ENCODE results near the gene CPT1B.

Gene CPT1B

DNA sequence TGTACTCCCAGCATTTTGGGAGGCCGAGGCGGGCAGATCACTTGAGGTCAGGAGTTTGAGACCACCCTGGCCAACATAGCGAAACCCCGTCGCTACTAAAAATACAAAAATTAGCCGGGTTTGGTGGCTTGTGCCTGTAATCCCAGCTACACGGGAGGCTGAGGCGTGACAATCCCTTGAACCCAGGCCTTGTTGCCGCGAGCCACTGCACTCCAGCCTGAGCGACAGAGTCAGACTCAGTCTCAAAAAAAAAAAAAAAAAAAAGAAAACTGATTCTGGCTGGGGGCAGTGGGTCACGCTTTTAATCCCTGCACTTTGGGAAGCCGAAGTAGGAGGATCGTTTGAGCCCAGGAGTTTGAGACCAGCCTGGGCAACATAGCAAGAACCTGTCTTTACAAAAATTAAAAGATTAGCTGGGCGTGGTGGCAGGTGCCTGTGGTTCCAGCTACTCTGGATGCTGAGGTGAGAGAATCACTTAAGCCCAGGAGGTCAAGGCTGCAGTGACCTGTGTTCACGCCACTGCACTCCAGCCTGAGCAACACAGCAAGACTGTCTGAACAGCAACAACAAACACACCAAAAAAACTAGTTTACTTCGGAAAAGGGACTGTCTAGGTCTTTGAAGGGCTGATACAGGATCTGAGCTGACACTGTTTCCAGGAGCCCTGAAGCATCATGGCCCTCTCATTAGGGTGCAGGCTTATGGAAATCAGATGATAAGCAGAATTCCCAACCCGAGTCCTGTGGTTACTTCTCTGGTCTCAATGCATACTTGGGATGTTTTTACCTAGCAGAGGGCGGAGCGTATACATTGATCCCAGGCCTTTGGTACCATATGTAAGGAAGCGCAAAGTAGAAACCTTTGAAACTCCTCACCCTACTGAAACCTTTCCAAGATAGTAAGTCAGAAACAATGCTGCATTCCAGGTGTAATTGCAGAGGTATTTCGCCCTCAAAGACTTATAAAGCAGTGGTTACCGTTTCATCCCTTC lies 6.2 kb upstream of the CPT1B start:
- DNase-seq = no peak

DNA sequence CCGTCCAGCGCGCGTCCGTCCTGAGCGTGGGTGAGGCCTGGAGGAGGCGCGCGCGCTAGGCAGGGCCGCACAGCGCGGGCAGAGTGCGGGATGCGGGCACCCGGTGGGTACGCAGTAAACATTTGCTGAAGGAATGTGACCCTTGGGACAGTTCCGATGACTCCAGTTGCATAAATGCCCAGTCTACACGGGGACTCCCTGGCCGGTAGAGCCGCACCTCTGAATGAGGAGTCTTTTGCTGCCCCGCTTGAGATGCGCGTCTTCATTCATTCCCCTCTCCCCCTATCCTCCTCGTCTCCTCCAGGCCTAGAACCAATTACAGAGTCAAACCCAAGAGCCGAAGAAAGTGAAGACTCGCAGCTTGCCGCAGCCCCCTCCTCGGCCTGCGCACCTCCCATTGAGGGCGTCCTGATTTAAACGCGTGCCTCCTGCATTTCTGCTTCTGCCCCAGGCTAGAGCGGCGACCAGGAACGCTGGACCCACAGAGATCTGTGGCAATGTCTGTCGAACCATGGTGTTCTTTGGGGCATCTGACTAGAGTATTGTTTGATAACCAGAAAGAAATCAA lies 5.2 kb upstream of the CPT1B start:
- DNase-seq = no peak

DNA sequence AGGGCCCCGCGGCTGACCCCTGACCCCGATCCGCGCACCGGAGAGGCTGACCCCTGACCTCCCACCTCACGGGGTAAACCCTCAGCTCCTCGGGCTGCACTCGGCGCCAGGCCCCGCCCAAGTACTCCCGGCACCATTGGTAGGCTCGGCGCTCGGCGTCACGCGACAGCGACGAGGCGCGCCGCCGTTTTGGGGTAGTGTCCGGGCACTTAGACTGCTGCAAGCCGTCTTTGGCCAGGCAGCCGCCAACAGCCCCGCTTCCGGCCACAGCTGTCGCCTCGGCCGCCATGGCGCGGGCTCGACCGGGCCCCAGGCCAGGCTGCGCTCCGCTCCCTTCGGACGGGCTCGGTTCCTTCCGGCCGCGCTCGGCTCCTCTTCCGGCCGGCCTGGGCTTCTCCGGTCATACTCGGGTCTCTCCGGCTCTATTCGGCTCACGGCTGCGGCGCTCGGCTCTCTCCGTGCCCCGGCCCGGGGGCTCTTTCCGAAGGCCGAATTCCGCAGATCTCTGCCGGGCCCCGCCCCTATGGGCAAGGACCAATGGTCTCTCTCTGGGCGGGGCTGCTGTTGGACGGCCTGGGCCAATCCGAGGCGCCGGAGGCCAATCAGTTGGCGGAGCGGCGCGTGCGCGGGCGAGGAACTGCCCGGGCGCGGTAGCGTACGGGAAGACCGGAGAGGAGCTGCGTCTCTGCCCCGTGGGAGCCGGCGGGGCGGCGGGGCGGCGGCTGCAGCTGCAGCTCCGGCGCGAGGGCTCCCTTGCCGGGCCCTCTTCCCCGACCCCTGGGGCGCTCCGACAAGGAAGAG lies 4.5 kb upstream of the CPT1B start, which contains the start of gene CHKB:
Gene CHKB, minus strand, starts transcription at position 357 of the 801 bp plus-strand sequence. Its CDS starts 68 bp downstream, at position 289.
- peak; percentile 94 to 99 (median 97) for DNase-seq

DNA sequence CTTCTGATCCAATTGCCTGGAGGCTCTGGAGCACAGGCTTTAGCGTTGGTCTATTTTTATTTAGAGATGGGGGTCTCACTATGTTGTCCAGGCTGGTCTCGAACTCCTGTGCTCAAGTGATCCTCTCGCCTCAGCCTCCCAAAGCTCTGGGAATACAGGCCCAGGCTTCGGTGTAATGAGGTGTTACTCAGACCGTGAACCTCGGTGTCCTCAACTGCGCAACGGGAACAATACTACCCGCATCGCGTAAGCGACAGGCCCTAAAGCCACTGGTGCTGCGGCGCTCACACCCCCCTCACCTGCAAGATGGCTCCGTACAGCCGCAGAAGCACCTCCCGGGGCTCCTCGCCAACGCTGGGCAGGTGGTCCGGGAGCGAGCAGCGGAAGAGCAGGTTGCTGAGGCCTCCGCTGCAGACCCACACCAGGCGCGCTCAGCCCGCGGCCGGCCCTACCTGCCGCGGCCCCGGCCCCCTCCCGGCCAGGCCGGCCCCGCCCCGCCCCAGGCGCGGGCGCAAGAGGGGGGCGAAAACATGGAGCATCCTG lies 3.8 kb upstream of the CPT1B start:
- peak in 1 of 6 experiments; percentile 63 for DNase-seq

DNA sequence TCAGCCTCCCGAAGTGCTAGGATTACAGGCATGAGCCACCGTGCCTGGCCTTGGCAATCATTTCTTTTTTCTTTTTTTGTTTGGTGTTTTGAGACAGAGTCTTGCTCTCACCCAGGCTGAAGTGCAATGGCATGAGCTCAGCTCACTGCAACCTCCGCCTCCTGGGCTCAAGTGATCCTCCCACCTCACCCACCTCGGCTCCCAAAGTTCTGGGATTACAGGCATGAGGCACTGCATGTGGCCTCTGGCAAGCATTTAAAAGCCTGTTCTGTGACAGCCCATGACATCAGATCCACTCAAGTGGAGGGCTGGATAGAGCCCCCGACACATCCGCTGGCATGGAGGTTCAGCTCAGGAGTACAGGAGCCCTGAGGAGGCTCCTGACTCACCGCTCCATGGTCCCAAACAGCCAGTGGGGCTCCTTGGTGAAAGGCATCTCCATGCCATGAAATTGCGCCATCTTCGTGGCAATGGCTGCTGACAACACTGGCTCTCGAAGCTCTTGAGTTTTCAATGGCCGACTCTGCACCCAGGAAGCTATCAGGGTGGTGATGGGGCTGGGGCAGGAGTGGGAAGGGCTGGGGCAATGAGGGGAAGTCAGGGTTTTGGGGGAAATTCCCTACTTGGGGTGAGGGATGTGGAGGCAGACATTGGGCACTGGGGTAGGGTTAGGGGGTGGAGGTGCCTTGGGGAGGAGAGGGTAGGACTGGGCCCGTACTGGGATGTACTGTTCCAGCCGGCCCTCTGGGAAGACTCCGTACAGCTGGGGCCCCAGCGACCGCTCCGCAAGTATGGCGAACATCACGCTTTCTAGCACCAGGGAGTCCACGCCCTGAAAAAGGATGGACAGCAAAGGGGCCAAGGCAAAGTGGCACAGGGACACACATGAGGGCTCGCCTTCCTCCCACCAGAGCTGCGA lies 3.1 kb upstream of the CPT1B start:
- DNase-seq = no peak

DNA sequence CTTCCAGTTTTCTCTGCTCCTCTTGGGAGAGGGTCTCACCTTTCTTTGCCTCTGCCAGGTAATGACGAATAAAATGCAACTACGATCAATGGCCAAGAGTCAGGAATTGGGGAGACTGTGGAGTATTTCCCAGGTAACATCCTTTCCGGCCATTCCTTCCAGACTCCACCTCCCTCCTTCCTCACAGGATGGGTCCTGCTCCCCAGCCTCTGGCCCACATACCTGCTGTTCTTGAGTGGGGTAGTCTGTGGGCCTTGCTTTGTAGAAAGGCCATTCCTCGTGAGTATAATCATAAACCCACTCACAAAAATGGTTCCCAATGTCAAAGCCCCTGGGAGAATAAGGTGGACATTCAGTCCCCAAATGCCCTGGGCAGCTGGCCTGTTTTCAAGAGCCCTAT lies 1.5 kb upstream of the CPT1B start:
- no peak for DNase-seq

DNA sequence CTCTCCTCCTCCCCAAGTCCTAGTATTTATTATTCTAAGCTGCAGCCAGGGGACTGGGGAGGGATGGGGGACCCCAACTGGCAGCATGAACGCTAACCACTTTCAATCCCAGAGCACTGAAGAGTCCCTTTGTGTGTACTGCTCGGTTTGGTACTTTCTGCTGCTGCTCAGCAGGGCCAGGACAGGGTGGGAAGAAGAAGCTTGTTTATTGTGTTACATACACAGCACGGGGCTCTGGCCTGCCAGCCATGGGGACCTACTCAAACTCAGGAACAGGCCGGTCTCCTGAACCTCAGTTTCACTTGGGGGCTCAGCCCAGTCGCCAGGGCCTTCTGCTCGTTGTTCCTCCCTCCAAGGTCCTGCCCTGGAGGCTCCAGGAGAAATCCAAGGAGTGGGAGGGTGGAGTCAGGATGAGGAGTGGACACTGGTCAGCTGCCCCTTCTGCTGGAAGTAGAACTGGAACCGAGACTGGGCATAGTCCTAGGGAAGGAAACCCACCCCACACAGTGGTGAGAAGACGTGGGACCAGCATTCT lies 616 bp upstream of the CPT1B start:
- no peak for DNase-seq

DNA sequence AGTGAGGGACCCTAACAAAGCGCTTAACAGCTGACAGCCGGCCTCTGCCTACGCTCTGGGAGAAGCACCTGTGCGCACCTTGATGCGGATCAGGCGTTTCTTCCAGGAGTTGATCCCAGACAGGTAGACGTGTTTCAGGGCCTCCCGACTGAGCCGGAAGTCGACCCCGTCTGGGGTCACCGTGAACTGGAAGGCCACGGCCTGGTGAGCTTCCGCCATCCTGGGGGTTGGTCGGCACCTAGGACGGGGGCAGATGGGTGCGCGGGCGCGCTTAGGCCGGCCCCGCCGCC lies 585 bp downstream of the CPT1B start:
- DNase-seq = no peak

DNA sequence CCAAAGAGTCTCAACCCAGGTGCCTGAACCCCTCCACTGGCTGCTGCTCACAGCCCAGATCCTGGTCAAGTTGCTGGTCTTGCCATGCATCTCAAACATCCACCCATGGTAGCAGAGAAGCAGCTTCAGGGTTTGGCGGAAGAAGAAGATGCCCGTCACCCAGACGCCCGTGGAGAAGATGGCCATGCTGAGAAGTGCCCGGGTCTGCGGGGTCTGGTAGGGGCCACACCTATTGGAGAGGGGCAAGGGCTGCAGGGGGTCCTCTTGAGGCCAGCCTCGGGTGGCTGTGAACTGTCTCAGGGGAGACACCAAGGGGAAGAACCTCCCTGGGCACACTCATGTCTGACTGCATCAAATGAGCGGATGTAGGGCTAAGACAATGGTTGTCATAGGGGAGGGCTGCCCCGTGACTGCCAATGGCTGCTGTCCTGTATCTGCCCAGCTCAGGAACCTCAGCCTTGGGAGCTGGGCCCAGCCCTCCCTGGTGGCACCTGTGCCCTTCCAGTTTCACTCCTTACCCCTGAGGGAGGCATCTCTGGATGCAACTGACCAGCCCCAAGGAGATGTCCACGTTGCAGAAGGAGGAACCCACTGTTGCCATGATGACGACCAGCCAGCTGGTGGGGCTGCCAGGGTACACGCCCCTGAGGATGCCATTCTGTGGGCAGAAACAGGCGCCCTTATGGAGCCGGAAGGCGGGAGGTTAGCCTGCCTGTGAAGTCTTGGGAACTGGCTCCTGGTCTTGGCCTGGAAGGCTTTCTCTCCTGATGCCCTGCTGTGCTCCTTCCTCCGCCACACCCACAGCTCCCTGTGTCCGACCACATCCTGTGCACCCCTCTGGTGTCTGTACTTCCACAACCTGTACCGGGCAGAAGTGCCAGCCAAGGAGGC lies 1.2 kb downstream of the CPT1B start:
- DNase-seq = no peak

DNA sequence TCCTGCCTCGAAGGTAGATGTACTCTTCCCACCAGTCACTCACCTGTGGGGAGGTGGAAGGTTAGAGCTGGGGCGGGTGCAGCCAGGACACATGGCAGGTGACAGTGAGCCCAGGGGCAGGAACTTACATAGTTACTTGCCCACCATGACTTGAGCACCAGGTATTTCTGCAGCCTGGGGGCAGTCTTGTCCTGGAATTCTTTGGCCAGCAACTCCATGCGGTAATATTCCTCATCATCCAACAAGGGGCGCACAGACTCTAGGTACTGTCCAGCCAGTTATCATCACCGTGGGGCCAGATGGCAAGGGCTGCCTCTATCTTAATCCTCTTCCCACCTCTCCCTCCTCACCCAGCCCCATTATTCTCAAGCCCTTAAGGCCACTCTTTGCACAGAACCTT lies 2.2 kb downstream of the CPT1B start:
- DNase-seq = no peak

DNA sequence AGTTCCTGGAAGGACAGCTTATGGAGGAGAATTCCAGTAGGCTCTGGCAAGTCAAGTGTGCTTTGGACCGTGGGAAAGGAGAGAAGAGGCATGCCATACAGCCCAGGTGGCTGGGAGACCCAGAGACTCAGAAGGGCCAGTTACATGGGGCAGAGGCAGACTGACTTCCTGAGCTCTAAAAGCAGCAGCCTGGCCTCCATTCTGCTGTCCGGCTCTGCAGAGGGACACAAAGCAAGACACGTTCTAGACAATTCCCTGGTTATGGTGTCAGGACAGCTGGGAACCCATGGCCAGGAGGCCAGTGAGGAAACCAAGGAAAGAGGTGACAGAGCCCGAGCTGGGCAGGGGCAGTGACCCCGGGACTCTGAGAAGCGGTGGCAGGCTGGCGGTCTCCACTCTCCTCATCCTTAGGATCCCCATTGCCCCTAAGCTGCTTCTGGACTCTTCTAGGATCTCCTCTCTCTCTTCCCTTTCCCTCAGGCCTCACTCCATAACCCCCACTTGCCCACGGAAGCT lies 2.7 kb downstream of the CPT1B start:
- no peak for DNase-seq

DNA sequence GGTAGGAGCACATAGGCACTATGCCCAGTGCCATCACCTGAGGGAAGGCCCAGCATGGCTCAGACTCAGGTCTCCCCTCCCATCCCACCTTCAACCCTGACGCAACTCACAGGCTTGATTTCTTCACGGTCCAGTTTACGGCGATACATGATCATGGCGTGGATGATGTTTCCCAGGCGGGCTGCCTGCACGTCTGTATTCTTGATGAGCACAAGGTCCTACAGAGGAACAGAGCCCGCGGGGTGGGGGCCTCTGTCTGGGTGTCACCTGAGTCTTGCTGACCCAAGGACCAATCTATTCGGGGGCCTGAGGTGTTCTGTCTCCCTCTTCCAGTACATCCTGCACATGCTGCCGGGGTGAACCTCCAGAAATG lies 3.9 kb downstream of the CPT1B start:
- DNase-seq = no peak

DNA sequence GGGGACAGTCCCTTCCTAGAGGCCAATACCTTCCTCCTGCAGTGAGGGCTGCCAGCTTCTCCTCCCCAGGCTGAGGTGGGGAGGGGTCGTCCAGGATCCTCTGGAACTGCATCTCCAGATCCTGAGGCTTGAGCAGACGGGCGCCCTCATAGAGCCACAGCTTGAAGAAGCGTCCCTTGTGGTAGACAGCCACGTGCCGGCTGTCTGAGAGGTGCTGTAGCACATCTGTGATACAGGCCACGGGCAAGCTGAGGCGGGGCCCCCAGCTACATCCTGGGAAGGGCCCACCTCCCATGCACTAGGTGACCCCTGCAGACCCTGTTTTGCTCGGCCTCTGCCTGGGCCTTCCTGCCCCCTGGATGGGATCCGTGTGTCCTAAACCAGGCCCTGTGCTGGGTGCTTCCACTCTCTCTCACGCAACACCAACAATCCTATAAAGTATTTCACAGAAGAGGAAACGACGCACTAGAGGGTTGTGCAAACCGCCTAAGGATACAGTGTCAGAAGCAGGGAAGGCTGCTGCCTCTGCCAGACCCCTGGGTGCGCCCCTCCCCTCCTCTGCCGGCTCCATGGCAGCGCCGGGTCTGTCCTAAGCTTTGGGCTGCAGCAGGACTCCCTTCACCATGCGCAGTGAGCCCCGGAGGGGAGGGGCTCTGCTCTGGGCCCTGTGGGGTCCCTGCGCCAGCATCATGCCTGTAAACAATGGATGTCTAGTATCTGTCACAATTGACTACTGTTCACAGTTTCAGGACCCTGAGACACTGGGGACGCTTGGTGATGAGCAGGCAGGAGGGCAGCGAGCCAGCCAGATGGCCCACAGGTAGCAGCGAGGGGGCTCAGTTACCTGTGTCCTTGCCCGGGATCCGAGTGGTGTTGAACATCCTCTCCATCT lies 4.5 kb downstream of the CPT1B start:
- DNase-seq = no peak

DNA sequence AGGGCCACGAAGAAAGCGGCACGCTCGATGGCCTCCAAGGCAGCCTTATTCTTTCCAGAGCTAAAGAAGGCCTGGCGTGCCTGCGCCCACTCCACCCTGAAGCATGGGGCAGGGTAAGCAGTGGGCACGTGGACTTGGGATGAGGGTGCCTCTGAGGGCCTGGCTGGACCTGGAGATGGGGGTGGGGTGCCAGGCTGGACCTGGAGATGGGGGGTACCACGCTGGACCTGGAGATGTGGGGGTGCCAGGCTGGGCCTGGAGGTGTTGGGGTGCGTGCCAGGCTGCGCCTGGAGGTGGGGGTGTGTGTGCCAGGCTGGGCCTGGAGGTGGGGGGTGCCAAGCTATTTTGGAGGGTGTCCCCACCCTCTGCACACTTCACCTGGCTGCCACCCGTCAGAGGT lies 5.3 kb downstream of the CPT1B start:
- no peak for DNase-seq

DNA sequence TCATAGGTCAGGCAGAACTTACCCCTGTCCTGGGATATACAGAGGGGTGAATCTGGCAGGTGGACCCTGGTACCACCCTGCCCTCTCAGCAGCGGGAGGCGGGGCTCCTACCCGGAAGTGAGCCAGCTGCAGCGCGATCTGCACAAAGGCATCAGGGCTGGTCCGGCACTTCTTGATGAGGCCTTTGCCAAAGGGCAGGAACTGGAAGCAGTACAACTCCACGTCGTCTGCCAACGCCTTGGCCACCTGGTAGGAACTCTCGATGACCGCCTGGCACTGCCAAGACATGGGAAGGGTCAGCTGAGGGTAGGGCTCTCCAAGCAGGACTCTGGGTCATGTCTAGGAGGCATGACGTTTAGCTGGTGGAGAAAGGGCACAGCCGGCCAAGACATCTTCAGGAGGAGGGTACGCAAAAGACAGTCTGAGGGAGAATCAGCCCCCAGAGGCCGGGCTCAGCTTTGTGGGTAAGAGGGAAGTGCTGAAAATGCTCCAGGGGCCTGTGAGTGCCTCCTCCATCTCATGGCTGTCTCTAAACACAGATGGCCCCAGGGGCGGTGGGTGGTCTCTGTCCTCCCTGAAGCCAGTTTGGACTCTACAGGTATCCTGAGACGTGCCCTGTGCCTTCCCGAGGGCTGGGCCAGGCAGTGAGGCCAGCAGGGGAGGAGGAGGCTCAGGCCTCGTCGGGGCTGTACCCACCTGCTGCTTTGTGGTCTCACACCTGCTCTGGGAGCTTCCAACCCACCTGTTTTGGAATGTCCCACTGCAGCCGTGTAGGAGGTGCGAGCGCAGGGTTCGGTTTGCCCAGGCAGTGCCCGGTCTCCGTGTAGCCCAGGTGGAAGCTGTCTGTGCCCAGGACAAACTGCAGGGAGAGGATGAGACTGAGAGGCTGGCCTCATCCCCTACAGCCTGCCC lies 6.7 kb downstream of the CPT1B start:
- DNase-seq = no peak

DNA sequence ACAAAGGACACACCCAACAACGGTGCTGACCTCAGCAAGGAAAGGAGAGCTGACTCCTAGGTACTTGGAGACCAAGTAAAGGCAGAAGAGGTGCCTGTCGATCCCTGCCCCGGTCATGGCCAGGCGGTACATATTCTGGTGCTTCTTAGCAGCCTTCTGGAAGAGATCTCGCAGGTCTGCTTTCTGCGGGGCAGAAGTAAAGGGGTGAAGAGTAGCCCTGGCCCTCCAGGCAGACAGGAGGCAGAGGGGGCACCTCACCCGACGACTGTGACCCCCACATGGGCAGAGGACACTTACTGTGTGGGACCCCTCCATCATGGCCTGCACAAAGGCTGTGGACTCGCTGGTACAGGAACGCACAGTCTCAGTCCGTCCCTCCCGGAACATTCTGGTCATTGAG lies 7.4 kb downstream of the CPT1B start:
- no peak for DNase-seq

DNA sequence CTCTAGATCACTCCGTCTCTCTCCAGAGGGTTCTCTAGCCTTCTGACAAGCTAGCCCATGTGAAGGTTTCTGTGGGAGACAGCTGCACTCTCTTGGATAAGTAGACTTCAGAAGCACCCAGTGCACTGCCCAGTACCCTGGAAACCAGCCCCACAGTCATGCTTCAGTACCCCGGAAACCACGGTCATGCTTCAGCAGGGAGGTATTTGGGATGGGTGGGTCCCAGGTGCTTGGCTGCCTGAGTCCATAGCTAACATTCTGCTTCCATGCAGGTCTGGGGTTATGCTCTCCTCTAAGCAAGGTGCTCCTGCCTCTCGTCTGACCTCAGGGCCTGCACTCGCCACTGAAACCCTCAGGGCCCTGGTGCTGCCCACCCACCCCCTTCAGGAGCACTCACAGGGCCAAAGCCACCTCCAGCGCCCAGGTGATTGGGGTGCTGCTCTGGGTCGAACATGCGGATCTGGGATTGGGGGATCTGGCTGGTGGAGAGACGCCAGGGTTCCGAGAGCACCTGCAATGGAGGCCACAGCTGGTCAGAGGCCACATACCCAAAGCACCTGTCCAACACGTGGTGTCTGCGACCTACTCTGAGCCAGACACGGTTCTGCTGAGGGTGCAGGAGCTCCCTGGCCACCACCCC lies 8.2 kb downstream of the CPT1B start:
- DNase-seq = no peak

DNA sequence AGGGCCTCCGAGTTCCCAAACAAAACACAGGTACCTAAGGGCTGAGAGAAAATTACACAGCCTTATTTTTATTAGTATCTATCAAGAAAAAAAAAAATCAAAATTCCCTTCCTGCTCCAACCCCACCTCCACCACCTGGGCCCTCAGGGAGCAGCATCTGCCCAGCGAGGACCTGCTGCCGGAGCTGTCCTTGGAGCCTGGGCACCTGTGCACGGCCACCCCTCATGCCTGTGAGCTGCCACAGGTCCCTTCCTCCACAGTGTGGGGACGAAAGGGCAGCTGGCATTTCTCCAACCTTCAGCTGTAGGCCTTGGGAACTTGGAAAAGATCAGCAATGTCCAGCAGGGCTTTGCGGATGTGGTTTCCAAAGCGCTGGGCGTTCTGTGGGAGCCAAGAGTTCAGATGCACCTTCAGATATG lies 9.2 kb downstream of the CPT1B start:
- DNase-seq = no peak

All from stimulated activated naive CD4-positive, alpha-beta T cell (primary cell).